Activated CD4-positive, CD25-positive, alpha-beta regulatory T cell treated with anti-CD3 and anti-CD28 coated beads, Interleukin-2, amount 50 U/mL, for 16 hours (primary cell): ENCODE data around the gene HAAO.

Experiments used
- DNase-seq: peaks from one replicate; pipeline ENCODE4 v3.0.0-alpha.2; 2020; ENCODE audit warnings: low read depth, low spot score

The HAAO gene

DNA sequence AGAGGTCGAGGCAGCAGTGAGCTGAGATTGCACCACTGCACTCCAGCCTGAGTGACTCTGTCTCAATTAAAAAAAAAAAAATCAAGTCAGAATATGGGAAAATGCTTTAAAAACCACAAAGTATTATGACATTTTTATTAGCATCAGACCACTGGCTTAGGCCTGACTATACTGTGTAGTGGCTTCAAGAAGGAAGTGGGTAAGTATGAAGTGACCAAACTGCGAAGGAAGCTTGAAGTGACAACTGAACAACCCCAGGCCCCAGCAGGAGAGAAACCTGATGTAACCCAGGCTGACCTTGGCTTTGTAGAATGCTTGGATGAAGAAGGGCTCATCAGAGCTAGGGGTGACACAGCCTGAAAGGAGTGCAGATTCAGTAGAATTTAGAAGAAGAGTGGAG, 21.4 kb upstream of the HAAO start:
- DNase-seq: no peak

DNA sequence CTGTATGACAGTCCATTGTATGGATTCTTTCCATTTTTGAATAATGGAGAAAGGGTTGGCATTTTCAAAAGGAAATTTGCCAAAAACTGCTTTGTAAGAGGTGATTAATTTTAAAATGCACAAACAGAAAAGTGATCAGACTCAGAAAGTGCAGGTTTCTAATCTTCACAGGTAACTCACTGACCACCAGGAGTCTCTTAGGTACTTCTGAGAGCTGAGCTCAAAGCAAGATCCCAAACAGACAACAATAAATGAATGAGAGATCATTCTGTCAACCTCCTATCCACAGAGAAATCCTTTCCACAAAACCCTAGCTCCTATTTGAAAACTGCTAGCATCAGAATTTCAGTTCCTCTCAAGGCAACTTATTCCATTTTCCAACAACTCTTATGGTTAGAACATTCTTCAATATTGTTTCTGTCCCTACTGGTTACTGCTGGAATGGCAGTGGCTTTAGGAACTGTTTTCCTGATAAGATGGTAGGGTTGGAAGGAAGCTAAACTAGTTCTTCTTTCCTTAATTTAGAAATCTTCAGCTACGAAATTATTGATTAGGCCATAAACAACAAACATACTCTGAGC, 20.6 kb upstream of the HAAO start:
- no peak for DNase-seq

DNA sequence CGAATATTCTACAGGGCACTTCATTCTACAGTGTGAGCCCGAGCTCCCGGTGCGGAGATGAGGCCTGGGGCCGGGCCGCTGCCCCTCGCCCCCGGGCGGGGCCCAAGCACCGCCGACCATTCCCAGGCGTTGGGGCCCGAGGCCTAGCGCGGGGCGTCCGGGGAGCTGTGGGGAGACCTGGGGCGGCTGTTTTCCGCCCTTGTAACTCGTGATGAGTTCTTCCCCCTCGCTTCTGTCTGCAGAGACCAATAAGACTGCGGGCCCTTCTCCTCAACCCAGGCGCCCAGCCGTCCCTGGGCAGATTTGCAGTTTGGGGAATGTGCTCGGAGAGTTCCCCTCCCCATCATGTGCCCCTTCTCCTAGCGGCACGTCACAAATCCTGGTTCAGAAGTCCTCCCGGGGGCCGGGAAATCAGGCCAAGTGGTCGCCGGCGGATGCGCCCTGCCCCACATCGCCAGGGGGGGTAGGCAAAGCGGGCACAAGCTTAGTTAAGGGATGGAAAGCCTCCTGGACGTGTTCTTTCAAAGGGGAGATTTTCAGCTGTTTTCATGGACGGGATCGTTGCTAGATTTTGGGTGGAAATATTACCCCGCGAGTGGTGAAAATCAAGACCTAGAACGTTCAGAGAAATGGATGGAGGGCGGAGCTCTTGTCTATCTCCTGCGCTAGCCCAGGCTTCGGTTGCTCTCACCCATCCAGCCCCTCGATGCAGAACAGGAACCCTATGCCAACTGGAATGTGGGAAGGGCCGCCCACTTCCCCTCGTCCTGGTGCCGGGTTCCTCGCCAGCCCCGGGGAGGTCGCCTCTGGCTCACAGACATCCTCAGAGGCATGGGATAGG, 18.8 kb upstream of the HAAO start:
- peak; percentile 11 for DNase-seq

DNA sequence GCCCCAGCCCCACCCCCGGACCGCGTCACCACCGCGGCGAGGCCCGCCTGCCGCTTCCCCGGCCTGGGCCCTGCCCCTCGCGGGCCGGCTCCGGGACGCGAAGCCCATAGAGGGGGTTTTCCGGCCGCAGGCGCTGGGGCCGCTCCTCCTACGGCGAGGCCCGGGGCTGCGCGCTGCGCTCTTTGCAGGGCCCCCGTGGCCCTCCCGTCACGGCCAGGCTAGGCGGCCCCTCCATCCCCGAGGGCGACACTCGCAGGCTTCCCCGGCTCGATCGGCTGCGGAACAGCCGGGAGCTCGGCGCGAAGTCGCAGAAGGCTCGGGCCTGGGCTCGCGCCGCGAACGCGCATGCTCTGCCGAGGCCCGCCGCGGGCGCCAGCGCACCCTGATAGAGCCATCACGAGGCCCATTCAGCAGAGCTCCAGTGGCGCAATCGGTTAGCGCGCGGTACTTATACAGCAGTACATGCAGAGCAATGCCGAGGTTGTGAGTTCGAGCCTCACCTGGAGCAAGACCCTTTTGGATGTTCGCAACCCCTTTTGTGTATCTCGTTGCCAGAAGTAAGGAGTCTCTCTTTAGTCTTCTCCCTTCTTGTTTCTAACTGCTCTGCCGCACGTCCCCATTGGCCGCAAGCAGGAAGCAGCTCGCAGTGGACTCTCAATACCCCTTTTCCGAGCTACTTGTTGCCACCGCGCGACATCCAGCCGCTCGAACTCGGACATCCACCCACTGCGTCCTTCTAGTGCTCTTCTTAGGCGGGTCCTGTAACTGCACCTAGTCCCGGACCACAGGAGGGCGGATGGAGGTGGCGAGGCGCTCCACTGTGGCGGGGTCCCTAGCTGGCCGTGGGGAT, 18.0 kb upstream of the HAAO start:
- DNase-seq: peak; percentile 90

DNA sequence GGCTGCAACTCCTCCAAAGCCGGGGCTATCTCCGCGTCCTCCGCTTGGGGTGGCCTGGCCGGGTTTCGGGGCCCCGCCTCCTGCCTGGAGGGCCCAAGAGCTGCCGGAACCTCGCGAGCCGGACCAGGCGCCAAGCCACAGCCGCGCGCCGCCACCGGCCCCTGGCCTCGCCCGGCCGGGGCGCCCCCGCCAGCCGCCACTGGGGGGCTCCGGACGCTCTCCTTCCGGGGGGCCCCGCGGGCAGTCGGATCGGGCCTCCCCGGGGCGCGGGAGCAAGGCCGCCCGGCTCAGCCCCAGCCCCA, 17.4 kb upstream of the HAAO start:
- peak; percentile 33 for DNase-seq

DNA sequence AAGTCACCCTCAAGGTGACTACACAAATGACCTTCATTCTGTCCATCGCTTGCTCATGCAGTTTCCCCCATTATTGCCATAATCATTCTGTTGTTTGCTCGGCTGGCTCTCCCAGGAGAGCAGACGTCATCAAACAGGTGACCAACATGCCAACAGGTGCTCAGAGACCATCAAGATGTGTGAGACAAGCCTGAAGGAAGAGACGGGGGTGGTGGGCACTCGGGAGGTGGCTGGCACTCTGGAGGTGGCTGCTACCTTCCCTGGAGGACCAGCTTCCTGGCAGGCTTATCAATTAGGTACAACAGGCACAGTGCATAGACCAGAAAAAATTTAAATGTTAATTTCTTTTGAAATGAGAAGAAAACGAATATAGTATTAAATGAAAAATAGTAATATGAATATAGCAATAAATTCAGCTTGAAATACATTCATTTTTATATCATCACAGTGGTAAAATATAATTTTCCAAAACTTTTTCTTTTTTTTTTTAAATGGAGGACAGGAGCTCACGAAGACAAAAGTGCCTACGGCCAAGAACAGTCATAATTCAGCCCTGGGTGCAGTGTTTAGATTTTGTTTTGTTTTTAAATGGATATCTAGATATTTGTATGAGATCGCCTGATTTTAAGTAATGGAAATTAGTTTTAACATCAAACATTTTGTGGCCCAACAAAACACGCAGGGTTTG, 16.9 kb upstream of the HAAO start:
- DNase-seq: no peak

DNA sequence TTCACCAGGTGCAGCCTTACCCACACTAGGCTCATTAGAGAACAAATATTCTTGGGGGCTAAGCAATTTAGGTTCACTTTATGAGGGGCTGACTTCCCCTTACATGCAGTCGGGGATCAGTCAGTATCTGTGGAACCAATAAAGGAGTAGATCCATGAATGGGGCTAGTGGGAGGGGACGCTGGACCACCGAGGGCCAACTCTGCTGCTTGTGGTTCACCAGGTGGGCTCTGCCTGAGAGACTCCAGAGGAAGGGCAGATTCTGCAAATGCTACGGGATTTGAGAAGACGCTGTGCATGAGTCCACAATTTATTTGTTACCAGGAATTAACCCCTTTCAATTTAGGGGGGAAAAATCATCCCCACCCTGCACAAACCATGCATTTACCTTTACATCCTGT, 15.9 kb upstream of the HAAO start:
- no peak for DNase-seq

DNA sequence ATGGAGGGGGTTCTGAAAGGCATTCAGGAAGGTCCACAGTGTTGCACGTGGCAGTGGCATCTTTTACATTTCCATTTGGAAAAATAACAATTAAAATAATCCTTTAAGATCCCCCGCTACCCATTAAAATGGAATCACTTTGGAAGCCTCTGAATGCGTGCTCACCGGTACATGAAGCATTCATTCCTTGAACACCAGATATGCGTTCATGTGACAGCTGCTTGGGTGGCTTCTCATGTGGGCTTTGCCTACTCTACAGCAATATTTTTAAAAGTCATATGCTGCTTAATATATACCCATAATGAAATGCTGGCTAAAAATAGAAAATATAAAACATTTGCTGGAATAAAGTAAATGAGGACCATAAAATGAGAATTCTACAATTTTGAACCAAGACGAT, 14.4 kb upstream of the HAAO start:
- no peak for DNase-seq

DNA sequence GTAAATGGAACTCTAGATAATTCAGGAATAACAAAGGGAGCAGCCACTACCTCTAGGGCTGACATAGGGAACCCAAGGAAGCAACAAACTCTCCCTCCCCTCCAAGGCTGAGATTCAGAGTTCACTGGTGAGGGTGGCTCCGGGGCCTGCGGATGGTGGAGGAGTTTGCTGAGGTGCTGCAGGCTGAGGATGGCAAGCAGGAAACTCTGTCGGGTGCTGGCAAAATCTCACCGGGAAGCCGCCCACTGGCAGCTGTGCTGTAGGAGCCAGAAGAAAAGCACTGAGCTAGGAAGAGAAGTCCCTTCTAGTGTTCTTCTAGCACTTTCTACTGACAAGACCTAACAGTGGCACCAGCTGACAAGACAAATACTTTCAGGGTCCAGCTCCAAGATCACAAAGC, 12.5 kb upstream of the HAAO start:
- no peak for DNase-seq

DNA sequence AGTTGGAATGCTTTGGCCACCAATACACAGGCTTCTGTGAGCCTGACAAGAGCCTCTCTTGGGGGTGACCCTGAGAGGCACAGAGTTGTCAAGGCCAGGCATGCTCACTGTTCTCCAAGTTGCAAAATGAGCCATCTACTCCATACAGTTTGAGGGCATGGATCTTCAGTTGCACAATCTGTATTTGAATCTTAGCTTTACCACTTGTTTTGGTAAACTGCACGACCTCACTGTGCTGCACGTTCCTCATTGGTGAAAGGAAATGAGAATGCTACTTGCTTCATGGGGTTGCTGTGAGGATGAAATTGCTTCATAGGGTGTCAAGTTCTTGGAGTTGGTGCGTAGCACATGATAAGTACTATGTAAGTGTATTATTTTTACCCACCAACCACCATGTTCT, 12.0 kb upstream of the HAAO start:
- DNase-seq: no peak

DNA sequence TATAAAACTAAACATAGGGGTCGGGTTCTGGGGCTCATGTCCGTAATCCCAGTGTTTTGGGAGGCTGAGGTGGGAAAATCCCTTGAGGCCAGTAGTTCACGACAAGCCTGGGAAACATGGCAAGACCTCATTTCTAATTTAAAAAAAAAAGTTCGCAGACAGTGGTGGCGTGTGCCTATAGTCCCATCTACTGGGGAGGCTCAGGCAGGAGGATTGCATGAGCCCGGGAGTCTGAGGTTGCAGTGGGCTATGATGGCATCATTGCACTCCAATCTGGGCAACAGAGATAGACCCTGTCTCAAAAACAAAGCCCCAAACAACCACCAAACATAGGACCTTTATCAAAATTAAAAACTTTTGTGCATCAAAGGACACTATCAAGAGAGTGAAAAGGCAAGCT, 9.8 kb upstream of the HAAO start:
- DNase-seq: no peak

DNA sequence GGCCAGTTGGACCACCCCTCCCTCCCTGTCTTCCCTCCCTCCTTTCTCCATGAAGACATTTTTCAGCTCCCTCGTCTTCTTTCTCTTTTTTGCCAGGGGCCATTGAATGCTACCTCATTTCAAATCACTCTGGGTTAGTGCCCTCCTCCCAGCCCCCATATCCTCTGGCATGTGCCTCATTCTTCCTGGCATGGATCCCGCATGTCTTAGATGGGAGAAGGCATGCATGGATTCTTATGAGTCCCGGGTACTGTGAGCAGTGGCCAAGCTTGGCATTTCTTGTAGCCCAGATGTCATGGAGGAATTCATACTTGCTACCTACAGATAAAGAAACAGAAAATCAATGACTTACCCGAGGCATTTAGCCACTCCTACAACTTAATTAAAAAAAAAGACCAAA, 9.0 kb upstream of the HAAO start:
- no peak for DNase-seq

DNA sequence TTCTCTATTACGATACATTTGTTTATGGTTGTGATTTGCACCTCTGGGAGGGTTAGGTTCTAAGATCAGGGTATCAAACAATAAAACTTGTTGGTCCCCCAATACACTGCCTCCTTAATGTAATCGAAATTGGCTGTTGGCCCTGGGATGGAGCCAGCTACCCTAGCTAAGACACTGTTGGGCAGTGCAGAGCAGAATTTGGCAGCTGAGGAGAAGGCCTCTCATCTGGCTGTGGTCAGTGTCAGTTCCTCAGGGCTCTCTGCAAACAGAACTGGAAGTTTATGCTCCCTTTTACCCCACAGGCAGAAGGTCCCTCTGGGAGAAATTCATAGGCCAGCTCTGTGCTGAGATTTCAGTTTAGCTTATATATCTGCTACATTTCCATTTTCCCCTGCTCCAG, 8.6 kb upstream of the HAAO start:
- no peak for DNase-seq

DNA sequence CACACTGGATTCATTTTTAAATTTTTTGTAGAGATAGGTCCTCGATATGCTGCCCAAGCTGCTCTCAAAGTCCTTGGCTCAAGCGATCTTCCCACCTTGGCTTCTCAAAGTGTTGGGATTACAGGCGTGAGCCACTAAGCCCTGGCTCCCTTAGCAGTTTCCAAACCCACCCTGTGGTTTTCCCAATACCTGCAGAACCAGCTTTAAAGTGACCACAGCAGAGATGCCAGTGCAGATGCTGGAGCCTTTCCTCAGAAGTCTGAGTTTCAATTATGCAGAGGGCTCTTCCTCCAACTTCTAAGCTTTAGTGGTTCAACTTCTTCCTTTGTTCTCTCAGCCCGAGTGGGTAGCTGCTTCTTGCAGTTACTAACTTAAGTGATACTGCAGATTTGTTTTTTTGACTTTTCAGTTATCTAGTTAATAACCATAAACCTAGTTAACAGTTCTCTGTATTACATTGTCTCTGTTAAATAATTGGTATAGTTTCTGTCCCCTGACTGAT, 8.1 kb upstream of the HAAO start:
- no peak for DNase-seq

DNA sequence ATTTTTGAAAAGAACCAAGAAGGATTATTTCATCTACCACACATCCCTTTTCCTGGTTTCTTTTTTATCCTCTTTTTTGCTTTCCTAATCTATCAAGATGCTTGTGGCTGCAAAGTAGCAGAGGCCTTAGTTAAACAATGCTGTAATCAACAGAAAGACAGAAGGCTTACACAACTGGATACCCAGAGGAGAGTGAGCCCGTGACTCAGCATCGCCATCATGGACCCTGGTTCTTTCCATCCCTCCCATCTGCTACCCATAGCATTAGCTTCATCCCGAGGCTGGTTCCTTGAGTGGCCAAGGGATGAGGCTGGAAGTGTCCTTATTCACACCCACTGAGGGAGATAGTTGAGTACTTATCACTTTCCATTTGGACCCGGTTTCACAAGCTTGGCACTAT, 7.5 kb upstream of the HAAO start:
- no peak for DNase-seq

DNA sequence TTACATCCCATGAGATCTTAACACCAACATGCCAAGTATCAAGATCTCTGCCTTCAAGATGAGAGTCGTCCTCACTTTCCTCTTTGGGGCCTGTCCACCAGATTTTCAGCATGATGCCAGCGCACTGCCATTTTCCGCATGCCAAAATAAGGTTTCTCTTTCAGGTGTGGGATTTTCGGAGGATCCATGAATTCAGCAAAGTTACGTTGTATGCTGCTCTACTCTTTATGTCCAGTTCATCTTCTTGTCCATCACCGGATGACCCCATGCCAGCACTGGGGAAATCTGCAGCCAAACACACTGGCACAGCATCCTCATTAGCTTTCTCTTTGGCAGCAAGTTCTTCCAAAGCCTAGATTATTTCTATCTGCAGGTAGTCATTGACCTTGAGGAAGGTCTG, 4.9 kb upstream of the HAAO start:
- DNase-seq: no peak

DNA sequence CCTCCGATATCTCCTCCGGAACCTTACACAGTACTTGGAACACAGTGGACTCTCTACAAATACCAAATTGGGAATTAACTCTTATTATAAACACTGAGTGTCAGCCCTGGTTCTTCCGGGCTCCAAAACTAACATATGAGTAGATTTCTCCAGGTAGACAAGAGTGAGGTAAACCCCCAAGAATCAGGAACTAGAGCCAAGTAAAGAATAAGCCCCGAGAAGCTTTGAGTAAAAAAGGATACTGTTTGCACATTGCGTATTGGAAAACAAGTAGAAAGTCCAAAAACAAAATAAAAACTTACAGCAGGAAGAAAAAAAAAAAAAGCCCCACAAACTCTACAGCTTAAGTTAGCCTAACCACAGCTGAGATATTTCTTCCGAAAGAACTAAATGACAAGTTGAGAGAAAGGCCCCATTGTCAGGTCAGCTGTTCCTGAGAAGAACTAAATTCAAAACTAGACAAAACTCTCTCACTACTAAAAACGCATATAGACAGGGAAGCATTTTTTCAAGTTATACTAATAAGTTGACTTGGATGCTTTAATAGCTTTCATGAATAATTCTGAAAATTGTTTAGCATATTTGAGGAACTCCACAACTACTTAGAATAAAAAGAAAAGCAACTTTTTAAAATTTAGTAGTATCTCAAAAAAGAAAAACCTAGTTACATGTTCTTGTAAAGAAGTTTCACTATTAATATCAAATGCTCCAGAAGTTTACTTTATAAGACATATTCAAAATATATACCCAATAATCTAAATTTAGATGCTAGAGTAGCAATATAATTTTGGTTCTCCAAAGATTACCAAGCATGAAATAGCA, 4.3 kb upstream of the HAAO start:
- no peak for DNase-seq

DNA sequence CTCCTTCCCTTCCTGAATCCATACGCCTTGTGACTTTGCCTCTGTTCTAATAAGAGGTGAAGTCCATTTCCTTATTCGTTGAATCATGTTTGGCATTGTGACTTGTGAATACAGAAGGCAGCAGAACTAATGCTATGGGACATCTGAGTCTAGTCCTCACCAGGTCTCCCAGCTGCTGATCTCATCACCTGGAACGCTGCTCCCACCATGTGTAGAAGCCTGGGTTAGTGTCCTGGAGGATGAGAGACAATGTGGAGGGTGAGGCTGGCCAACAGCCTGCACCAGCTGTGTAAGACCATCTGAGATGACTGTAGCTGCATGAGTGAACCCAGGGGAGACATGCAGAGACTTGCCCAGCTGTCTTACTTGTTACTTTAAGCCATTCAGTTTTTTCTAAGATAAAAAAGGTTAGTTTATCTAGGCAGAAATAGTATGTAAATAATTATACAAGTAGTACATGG, 3.5 kb upstream of the HAAO start:
- DNase-seq: no peak

DNA sequence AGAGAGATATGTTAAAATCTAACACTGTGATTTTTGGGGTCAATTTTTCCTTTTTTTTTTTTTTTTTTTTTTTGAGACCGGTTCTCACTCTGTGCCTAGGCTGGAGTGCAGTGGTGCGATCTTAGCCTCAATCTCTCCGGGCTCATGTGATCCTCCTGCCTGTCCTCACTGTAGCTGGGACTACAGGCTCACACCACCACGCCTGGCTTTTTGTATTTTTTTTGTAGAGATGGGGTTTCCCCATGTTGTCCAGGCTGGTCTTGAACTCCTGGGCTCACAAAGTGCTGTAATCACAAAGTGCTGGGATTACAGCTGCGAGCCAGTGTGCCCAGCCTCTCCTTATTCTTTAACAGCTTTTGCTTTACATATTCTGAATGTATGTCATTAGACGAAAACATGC, 2.9 kb upstream of the HAAO start:
- DNase-seq: no peak

DNA sequence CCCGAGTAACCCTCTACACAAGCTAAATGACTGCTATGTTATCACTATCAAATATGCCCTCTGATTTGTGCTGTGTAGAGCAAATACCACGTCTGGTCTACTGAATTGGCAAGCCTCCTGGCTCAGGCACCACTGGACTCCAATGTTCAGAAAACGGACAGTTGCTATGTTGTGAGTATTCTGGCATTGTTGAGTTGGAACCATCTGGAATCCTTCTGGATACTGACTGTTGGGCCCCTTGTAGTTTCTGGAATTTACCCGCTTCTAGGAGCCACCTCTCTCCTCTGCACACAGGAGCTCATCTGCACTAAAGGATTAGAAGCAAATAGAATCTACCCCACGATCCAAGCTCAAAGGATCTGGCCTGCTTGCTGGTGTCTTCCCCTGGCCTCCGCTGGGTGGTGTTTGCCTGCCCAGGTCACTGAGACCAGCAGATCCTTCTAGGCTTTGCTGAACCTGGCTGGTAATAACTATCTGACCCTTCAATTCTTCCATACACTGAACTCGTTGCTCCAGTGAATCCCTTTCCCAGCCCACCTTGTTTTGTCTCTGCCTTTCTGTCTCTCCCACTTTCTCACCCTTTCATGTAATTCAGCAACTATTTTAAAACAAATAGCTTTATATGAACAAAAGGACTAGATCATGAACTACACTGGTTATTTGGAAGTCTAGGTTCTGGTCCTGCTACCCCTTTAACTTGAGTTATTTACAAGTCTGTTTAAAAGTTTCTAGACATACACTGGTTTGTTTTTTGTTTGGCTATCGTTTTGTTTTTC, 2.1 kb upstream of the HAAO start:
- no peak for DNase-seq
